HCT116 (cell line): Measurements from ENCODE around the gene PKD2L1. TPM values are rescaled to one million over a fixed set of nuclear protein-coding genes. Genes with fewer than 3 reads are reported as not detected.

ENCODE experiments used
- ATAC-seq: fragments of 200-7000 bp; cut with Tn5 transposase; 2 replicates; pipeline ENCODE4 v1.9.1; 2020; ENCODE audit warnings: mild to moderate bottlenecking, moderate library complexity
- BruUV-seq: library from RNA; stranded (reverse); fragments of 400-500 nt; replicated peaks from 2 replicates; lab custom pipeline; 2021; lab: Mats Ljungman, UMichigan
- CTCF ChIA-PET: fragments of 300-600 bp; sonication (Branson Sonifier 250); formaldehyde crosslinking; loops from one replicate; lab custom pipeline; 2021; ENCODE audit warnings: antibody characterized with exemption; lab: Charles Lee
- POLR2A ChIA-PET: fragments of 300-600, 350-600 bp; sonication (Branson Sonifier 250); formaldehyde crosslinking; loops from one replicate; lab custom pipeline; 2021; ENCODE audit warnings: antibody characterized with exemption; lab: Charles Lee
- RAD21 ChIA-PET, 2 experiments: fragments of 300-600 bp; sonication (Branson Sonifier 250); formaldehyde crosslinking; loops; one replicate each; lab custom pipeline; 2023; ENCODE audit warnings: low total read pairs in 2 of 2; ENCODE audit not compliant: uncharacterized antibody in 2 of 2, unreplicated experiment in 2 of 2, low non-redundant PET in 1 of 2; lab: Charles Lee
- DNase-seq: peaks from one replicate; pipeline ENCODE4 v3.0.0-alpha.2; 2010; ENCODE audit warnings: low read depth, low spot score
- H2AFZ ChIP-seq: fragments of 200-600 bp; shearing (Covaris generic), sonication (generic); 2 replicates; pipeline ENCODE4 v1.6.1; 2017; ENCODE audit warnings: low read depth, mixed run types, mixed read lengths, antibody characterized with exemption, low read length; ENCODE audit not compliant: poor library complexity, severe bottlenecking
- H3K27ac ChIP-seq: 2 replicates; pipeline ENCODE4 v1.5.1; 2012; ENCODE audit warnings: low read depth, low read length
- H3K27me3 ChIP-seq: fragments of 200-600 bp; sonication (generic); 2 replicates; pipeline ENCODE4 v1.6.1; 2016; ENCODE audit warnings: mixed run types, low read length, mixed read lengths; ENCODE audit not compliant: insufficient read depth
- H3K36me3 ChIP-seq, 2 experiments: fragments of 200-500 bp in 1 of 2; fragments of 200-600 bp in 1 of 2; sonication (Bioruptor generic) in 1 of 2; sonication (generic) in 1 of 2; 2 replicates each; pipeline versions ENCODE4 v1.5.1 to v1.6.1; 2014 to 2016; ENCODE audit warnings: low read length in 2 of 2, inconsistent platforms in 1 of 2, mixed read lengths in 1 of 2, mixed run types in 1 of 2; ENCODE audit not compliant: insufficient read depth in 2 of 2, control insufficient read depth in 1 of 2
- H3K4me1 ChIP-seq, 2 experiments: fragments of 200-600 bp in 1 of 2; sonication (generic) in 1 of 2; 2 replicates each; pipeline versions ENCODE4 v1.5.1 to v1.6.1; 2012 to 2017; ENCODE audit warnings: low read length in 2 of 2, inconsistent platforms in 1 of 2, mild to moderate bottlenecking in 1 of 2, mixed read lengths in 1 of 2, mixed run types in 1 of 2, moderate library complexity in 1 of 2; ENCODE audit not compliant: insufficient read depth in 2 of 2, control insufficient read depth in 1 of 2
- H3K4me2 ChIP-seq: fragments of 200-600 bp; sonication (generic); 2 replicates; pipeline ENCODE4 v1.6.1; 2017; ENCODE audit warnings: mixed run types, low read length, mixed read lengths
- H3K4me3 ChIP-seq, 2 experiments: fragments of 200-600 bp in 1 of 2; sonication (generic) in 1 of 2; replicated peaks in 1 of 2; 2 replicates each; pipeline ENCODE4 v1.5.1; 2011 to 2016; ENCODE audit warnings: low read length in 2 of 2, control low read depth in 1 of 2, low read depth in 1 of 2, mild to moderate bottlenecking in 1 of 2, mixed read lengths in 1 of 2, mixed run types in 1 of 2
- H3K79me2 ChIP-seq: fragments of 200-600 bp; sonication (generic); 2 replicates; pipeline ENCODE4 v1.6.1; 2017; ENCODE audit warnings: mild to moderate bottlenecking, mixed run types, low read length, moderate library complexity, mixed read lengths; ENCODE audit not compliant: insufficient read depth
- H3K9ac ChIP-seq: fragments of 200-600 bp; sonication (generic); 2 replicates; pipeline ENCODE4 v1.6.1; 2016; ENCODE audit warnings: low read length, mixed read lengths
- H3K9me2 ChIP-seq: fragments of 200-600 bp; sonication (generic), shearing (Covaris generic); 2 replicates; pipeline ENCODE4 v1.6.1; 2017; ENCODE audit warnings: mixed run types, mild to moderate bottlenecking, moderate library complexity; ENCODE audit not compliant: insufficient read depth
- H3K9me3 ChIP-seq, 2 experiments: fragments of 200-500 bp in 1 of 2; fragments of 200-600 bp in 1 of 2; sonication (Bioruptor generic) in 1 of 2; sonication (generic) in 1 of 2; 2 replicates each; pipeline ENCODE4 v1.6.1; 2014 to 2017; ENCODE audit warnings: low read length in 2 of 2, mixed read lengths in 2 of 2, inconsistent platforms in 1 of 2, low read depth in 1 of 2, mild to moderate bottlenecking in 1 of 2, mixed run types in 1 of 2, moderate library complexity in 1 of 2; ENCODE audit not compliant: control insufficient read depth in 1 of 2, insufficient read depth in 1 of 2
- H4K20me1 ChIP-seq: fragments of 200-600 bp; sonication (generic), shearing (Covaris generic); 2 replicates; pipeline ENCODE4 v1.6.1; 2017; ENCODE audit warnings: mixed run types, mild to moderate bottlenecking, moderate library complexity; ENCODE audit not compliant: insufficient read depth
- ATF3 ChIP-seq: IDR thresholded peaks from 2 replicates; pipeline ENCODE4 v1.6.1; 2012
- CBX3 ChIP-seq: IDR thresholded peaks from 2 replicates; pipeline ENCODE4 v1.6.1; 2012; ENCODE audit warnings: low read depth
- EGR1 ChIP-seq: IDR thresholded peaks from 2 replicates; pipeline ENCODE4 v1.6.1; 2012; ENCODE audit warnings: low read depth
- ELF1 ChIP-seq: IDR thresholded peaks from 2 replicates; pipeline ENCODE4 v1.6.1; 2012; ENCODE audit warnings: low read depth, borderline replicate concordance
- EZH2phosphoT487 ChIP-seq: fragments of 200-600 bp; IDR thresholded peaks from 2 replicates; pipeline ENCODE4 v1.6.1; 2018; ENCODE audit warnings: antibody characterized with exemption, borderline replicate concordance
- FOSL1 ChIP-seq: IDR thresholded peaks from 2 replicates; pipeline ENCODE4 v1.6.1; 2012; ENCODE audit warnings: low read depth
- JUND ChIP-seq: IDR thresholded peaks from 2 replicates; pipeline ENCODE4 v1.6.1; 2012
- MAX ChIP-seq: IDR thresholded peaks from 2 replicates; pipeline ENCODE4 v1.6.1; 2012
- POLR2A ChIP-seq: IDR thresholded peaks from 2 replicates; pipeline ENCODE4 v1.7.0; 2011; ENCODE audit warnings: borderline replicate concordance; ENCODE audit not compliant: insufficient read depth, insufficient read length; ENCODE audit errors: extremely low read depth
- RAD21 ChIP-seq: IDR thresholded peaks from 2 replicates; pipeline ENCODE4 v1.6.1; 2012; ENCODE audit warnings: low read depth, mild to moderate bottlenecking
- SIN3A ChIP-seq: IDR thresholded peaks from 2 replicates; pipeline ENCODE4 v1.6.1; 2012; ENCODE audit warnings: low read depth
- SP1 ChIP-seq: IDR thresholded peaks from 2 replicates; pipeline ENCODE4 v1.6.1; 2012; ENCODE audit warnings: low read depth
- TCF7L2 ChIP-seq: IDR thresholded peaks from 2 replicates; pipeline ENCODE4 v1.7.0; 2011; ENCODE audit warnings: borderline replicate concordance, inconsistent platforms; ENCODE audit not compliant: insufficient read depth, insufficient read length; ENCODE audit errors: extremely low read depth
- ZBTB33 ChIP-seq: IDR thresholded peaks from 2 replicates; pipeline ENCODE4 v1.6.1; 2011; ENCODE audit warnings: mild to moderate bottlenecking, low read length, moderate library complexity; ENCODE audit not compliant: insufficient replicate concordance; ENCODE audit errors: extremely low read depth
- ZFX ChIP-seq: fragments of 450-650 bp; IDR thresholded peaks from 2 replicates; pipeline ENCODE4 v1.6.1; 2017
- ZNF274 ChIP-seq: fragments of 200-500 bp; sonication (Bioruptor generic); IDR thresholded peaks from 2 replicates; pipeline ENCODE4 v1.6.1; 2014; ENCODE audit warnings: mild to moderate bottlenecking, low read depth, low read length, inconsistent platforms
- intact Hi-C: fragments of 100-400 bp; cut with micrococcal nuclease; formaldehyde crosslinking; loops from 2 replicates; pipeline ENCODE4 v1.10.0; 2022
- total RNA-seq: library from RNA; stranded (reverse); gene quantifications from one replicate; pipeline ENCODE4 v1.2.1, GENCODE V29; 2021; ENCODE audit not compliant: unreplicated experiment
- TF ChIP-seq, protein P1 (sequence below), 3 experiments: fragments of 200-600 bp in 1 of 3; sonication (generic) in 1 of 3; IDR thresholded peaks in 2 of 3; conservative IDR thresholded peaks in 1 of 3; 2 replicates each; pipeline ENCODE4 v1.5.1; 2012 to 2017; ENCODE audit warnings: low read depth in 2 of 3, low read length in 2 of 3, antibody characterized with exemption in 1 of 3, borderline replicate concordance in 1 of 3, control low read depth in 1 of 3, mild to moderate bottlenecking in 1 of 3, mixed read lengths in 1 of 3, mixed run types in 1 of 3, moderate library complexity in 1 of 3; ENCODE audit not compliant: insufficient read depth in 1 of 3

The PKD2L1 gene
- total RNA-seq, 1 experiment from 2014 or later, result 0.17 TPM

- Histone ChIP-seq H3K4me3 (no peak overlapping the region), H3K4me2 (no peak overlapping the region), H3K27me3 (no peaks in the 10 kb centered on the region; the same call in 1 of the 2 replicates), H3K27ac (no peak overlapping the region), H3K9me3 (no peaks in the 10 kb centered on the region), H3K79me2 (no peaks in the 10 kb centered on the region), H3K36me3 (no peaks in the 10 kb centered on the region), H4K20me1 (no peaks in the 10 kb centered on the region), H3K4me1 (peaks cover 4 to 7% of the 10 kb centered on the region in 2 experiments; a peak in 2 of 4 replicates), H3K9me2 (no peaks in the 10 kb centered on the region), H3K9ac (no peak overlapping the region), H2AFZ (no peak overlapping the region)
- no peak for DNase-seq
- intact Hi-C loops, result loop anchor here (5.0 kb wide), 1 partner anchor 33 kb away; no protein-coding TSS in a partner anchor
- TF ChIP-seq, protein P1, sequence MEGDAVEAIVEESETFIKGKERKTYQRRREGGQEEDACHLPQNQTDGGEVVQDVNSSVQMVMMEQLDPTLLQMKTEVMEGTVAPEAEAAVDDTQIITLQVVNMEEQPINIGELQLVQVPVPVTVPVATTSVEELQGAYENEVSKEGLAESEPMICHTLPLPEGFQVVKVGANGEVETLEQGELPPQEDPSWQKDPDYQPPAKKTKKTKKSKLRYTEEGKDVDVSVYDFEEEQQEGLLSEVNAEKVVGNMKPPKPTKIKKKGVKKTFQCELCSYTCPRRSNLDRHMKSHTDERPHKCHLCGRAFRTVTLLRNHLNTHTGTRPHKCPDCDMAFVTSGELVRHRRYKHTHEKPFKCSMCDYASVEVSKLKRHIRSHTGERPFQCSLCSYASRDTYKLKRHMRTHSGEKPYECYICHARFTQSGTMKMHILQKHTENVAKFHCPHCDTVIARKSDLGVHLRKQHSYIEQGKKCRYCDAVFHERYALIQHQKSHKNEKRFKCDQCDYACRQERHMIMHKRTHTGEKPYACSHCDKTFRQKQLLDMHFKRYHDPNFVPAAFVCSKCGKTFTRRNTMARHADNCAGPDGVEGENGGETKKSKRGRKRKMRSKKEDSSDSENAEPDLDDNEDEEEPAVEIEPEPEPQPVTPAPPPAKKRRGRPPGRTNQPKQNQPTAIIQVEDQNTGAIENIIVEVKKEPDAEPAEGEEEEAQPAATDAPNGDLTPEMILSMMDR (IDR thresholded peaks at IDR 0.05 in 2 of 3, conservative IDR thresholded peaks at IDR 0.05 in 1 of 3; ENCODE audit: borderline replicate concordance in 1 of 3, insufficient read depth in 1 of 3, low read depth in 2 of 3, low read length in 2 of 3), result no peak
- TF ChIP-seq SIN3A (no peak), ZNF274 (no peak), RAD21 (no peak), POLR2A (no peak), ELF1 (no peak), ATF3 (no peak), EZH2phosphoT487 (no peak), TCF7L2 (no peak), JUND (no peak), EGR1 (no peak), ZBTB33 (no peak), SP1 (no peak), ZFX (no peak), CBX3 (no peak), MAX (no peak), FOSL1 (no peak)
- ChIA-PET RAD21 (interaction anchor here in 1 of 2 experiments (0.7 kb wide), 2 partner anchors 9 to 33 kb away, joined by 4 read pairs; no protein-coding TSS in a partner anchor), POLR2A (no interaction called here), CTCF (interaction anchor here (0.9 to 1.8 kb wide), 5 partner anchors 8 to 574 kb away, joined by 4 to 9 read pairs (median 5); partner anchors contain the start of gene SCD)
- no peak for ATAC-seq
- BruUV-seq, result no TSS peak
Observed at GRCh38 chr10:100304414-100304813, 25.6 kb downstream of the PKD2L1 start.
